ENCODE data around the gene CALCR.

The CALCR gene

GRCh38 chr7:93442478-93443224 lies 131.9 kb downstream of the CALCR start:
- peak; percentile 14 for DNase-seq (ENCODE audit: low read depth)

DNA sequence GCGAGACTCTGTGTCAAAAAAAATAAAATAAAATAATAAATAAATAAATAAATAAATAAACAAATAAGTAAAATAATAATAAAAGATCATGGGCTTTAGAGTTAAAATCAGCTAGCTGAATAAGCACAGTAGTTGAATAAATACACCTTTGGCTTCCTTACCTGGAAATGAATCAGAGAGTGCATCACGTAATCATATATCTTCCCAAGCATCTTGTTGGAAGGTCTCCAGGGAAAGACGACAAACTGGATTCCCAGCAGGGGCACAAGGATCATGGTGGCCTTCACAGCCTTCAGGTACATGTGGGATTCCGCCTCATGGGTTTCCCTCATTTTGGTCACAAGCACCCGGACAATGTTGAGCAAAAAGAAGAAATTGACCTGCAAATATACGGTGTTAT lies 138.7 kb downstream of the CALCR start:
- no peak for DNase-seq (ENCODE audit: low read depth)

DNA sequence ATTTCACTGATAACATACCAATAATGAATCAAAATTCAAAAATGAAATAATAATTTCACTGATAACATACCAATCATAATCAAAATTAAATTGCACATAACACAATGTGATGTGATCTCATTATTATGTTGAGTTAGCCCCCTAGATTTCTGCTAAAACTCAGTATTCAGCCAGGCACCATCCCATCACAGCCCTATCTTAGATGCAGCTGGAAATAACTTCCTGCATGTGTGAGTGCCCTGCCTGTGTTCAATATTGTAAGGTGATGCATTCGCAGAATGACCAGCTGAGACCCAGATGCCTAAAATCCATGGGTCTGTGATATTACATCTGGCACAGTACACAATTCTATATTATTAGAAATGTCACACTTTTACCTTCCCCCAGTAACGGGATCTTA lies 142.4 kb downstream of the CALCR start:
- DNase-seq (ENCODE audit: low read depth), result no peak

DNA sequence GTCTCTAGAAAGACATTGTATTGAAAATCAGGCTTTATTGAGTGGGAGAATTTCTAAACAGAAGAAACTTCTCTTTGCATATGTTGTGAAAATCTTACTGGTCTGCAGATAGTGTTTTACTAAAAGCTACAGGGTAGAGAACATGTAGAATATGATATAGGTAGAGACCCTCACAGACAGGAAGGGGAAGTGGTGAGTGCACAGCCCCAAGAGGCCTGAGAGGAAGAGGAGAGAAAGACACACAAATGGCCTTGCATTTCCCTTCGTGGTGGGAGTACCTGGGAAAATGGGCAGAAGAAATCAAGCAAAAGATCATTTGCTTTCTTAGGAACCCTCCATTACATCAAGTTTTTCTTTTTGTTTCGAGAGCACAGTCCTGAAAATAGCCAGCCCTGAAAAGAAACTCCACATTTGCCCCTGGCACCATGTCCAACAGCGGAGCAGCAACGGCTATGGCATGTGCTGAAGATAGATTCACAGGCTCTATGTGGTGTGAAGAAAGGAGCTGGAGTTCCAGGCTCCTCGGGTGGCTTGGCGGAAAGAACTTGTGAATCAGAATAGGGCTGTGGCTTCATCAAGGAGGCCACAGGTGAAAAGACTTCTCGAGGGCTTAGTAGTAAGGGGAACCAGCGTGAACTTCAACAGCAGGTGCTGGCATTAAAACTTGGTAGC lies 143.5 kb downstream of the CALCR start:
- no peak for DNase-seq (ENCODE audit: low read depth)

DNA sequence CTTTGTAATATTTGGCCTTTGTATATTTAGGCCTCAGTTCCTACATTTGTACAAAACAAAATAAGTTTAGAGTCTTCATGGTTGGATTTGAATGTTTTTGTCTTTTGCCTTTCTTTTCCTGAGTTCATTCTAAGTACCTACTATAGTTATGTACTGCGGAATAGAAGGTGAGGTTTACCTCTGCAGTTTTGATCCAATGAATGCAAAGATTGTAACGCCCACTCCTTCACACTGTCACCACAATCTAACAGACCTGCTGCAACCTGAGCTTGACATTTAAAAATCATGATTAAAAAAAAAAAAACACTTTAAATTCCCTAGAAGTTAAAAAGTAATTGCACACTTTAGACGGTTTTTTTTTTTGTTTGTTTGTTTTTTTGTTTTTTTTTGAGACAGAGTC lies 145.0 kb downstream of the CALCR start:
- no peak for DNase-seq (ENCODE audit: low read depth)

- no peak for DNase-seq (ENCODE audit: low read depth)
These were observed 147.4 kb downstream of the CALCR start for GRCh38 chr7:93427107-93427506.

GRCh38 chr7:93426155-93426696 lies 148.3 kb downstream of the CALCR start:
- no peak for DNase-seq (ENCODE audit: low read depth)

GRCh38 chr7:93414574-93414973 lies 159.9 kb downstream of the CALCR start:
- DNase-seq (ENCODE audit: low read depth), result no peak

- no peak for DNase-seq (ENCODE audit: low read depth)
These were observed 165.2 kb downstream of the CALCR start for GRCh38 chr7:93409324-93409723.

DNA sequence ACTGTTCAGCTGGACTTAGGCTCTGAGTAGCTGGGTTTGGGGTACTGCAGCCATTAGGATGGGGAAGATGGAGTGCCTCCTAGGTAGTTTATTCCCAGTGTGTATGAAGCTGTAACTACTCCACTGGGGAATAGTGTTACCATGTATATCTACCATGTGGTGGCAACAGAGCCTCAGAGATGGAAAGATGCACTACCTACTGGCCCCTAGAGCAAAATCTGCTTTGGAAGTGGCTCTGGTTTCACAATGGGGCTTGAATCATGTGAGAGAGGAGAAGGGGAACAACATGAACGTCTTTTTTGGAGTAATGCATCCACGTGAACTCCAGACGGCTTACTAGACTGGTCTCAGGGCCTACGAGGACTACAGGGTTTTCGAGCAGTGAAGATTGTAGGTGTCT lies 167.3 kb downstream of the CALCR start:
- no peak for DNase-seq (ENCODE audit: low read depth)

DNA sequence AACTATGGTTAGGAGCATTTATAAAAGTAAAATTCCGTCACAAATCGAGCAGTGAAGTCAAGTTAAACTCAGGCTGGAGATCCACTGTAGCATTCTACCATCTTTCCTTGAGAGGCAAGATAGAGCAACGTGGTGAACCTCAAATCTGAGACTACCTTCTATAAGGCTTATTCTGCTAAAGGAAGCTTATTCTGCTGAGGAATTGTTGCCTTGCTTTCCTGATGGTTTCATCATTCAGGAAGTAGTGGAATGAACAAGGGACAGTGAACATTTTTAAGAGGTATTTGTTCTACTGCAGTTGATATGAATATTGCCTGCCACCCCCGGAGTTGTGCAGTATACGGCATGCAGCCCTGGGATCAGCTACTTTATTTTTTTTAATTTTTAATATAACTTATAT lies 171.6 kb downstream of the CALCR start:
- DNase-seq (ENCODE audit: low read depth), result no peak

GRCh38 chr7:93399642-93400041 lies 174.9 kb downstream of the CALCR start:
- DNase-seq (ENCODE audit: low read depth), result no peak

DNA sequence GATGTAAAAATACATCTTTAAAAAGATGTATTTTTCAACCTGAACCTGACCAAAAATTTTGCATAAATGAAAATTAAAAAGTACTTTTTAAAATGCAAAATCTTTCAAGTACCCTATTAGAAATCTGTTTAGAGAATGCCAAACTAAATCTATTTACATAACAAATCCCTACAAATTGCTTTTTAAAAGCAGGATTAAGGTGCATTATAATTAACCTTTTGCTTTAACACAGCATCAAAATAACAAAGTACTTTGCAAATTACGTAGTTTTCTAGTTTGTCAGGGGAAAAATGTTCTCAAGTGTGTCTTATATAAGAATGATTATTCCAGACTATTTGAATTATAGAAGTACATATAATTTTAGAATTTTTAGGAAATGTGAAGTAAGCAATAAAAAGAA lies 181.5 kb downstream of the CALCR start:
- no peak for DNase-seq (ENCODE audit: low read depth)

DNA sequence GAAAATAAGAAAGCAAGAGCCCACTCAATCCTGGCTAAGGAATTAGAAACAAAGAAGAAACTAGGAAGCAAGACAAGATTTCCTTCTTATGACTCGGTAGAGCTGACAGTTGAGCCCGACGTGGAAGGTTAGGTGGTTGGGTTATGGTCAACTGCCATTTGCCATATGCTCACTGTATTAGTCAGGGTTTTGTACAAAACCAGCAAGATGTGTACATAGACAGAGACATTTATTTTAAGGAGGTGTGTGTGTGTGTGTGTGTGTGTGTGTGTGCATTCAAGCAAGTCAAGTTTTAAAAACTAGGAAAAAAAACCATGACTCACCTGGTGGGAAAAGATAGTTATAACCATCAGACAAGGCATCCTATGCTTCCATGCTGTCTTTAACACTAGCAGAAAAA lies 183.9 kb downstream of the CALCR start:
- DNase-seq (ENCODE audit: low read depth), result no peak

- no peak for DNase-seq (ENCODE audit: low read depth)
These were observed 192.2 kb downstream of the CALCR start for GRCh38 chr7:93382362-93382761.

- DNase-seq (ENCODE audit: low read depth), result no peak
These were observed 196.3 kb downstream of the CALCR start for GRCh38 chr7:93378131-93378760.

- DNase-seq (ENCODE audit: low read depth), result no peak
These were observed 198.9 kb downstream of the CALCR start for GRCh38 chr7:93375603-93376002.

Measured in stimulated activated CD8-positive, alpha-beta memory T cell treated with anti-CD3 and anti-CD28 coated beads, Interleukin-12 subunit alpha, Interleukin-12 subunit beta, amount 100 ng/mL, for 1 hour (primary cell).